ENCODE results near the gene METAP1. TPM values are rescaled to one million over a fixed set of nuclear protein-coding genes. Genes with fewer than 3 reads are reported as not detected.

Gene METAP1
- total and polyA plus RNA-seq, 2 of the 8 experiments (the other 6 are each of a cell fraction or from before 2014, with no cell fraction given), result 50.6 to 85.2 TPM

GRCh38 chr4:99027304-99027703 lies 31.8 kb downstream of the METAP1 start:
- H3K9me3 ChIP-seq (ENCODE audit: insufficient read depth in 2 of 2, low read depth in 1 of 2, low read length in 1 of 2), result no peaks in the 10 kb centered on the region
- H2BK120ac ChIP-seq (replicated peaks; ENCODE audit: low read depth, low read length), result no peak overlapping the region
- H2BK5ac ChIP-seq (ENCODE audit: low read depth, low read length), result no peak overlapping the region
- no peak overlapping the region for H3K9ac ChIP-seq (replicated peaks in 1 of 4; ENCODE audit: extremely low read depth in 1 of 4, low read depth in 3 of 4, low read length in 3 of 4)
- no peak overlapping the region for H4K8ac ChIP-seq (ENCODE audit: extremely low read depth, insufficient read depth, low read length)
- DNase-seq (ENCODE audit: low read depth in 1 of 2, low spot score in 2 of 2) (no peak), FAIRE-seq (no peak)
- H3K4ac ChIP-seq (replicated peaks; ENCODE audit: insufficient read length, low read depth, low read length), result no peak overlapping the region
- H3K4me1 ChIP-seq (replicated peaks in 1 of 4; ENCODE audit: control insufficient read depth in 3 of 4, insufficient read depth in 4 of 4, low read length in 3 of 4), result peaks cover 0 to 12% (median 8%) of the 10 kb centered on the region in 4 experiments
- H3K36me3 ChIP-seq (ENCODE audit: control insufficient read depth in 2 of 4, insufficient read depth in 4 of 4, low read length in 3 of 4), result peaks cover 0 to 6% (median 1%) of the 10 kb centered on the region in 4 experiments; a peak in 1 of 8 replicates
- 71% methylated on average over 2 of the region's 2 CpGs; no CpG with 5 or more reads in 1 of the 2 experiments for WGBS, 2 experiments (ENCODE audit: extremely low coverage in 1 of 2, insufficient coverage in 1 of 2, insufficient read length in 1 of 2, insufficient replicate concordance in 2 of 2, low coverage in 1 of 2, low lambda C conversion rate in 2 of 2, missing lambda C conversion rate in 1 of 2)
- no peaks in the 10 kb centered on the region for H3K23me2 ChIP-seq (ENCODE audit: low read depth, low read length)
- H3K79me2 ChIP-seq (ENCODE audit: control insufficient read depth in 1 of 2, insufficient read depth in 2 of 2, low read length in 2 of 2), result peaks cover 11 to 99% of the 10 kb centered on the region in 2 experiments
- H2BK12ac ChIP-seq (ENCODE audit: low read depth, low read length), result no peak overlapping the region
- H2BK15ac ChIP-seq (ENCODE audit: low read length), result no peak overlapping the region
- no peak overlapping the region for H4K5ac ChIP-seq (ENCODE audit: insufficient read length, low read depth, low read length)
- no peak overlapping the region for H2AK5ac ChIP-seq (ENCODE audit: low read depth, low read length)
- H3K56ac ChIP-seq (replicated peaks; ENCODE audit: insufficient read length, low read depth, low read length), result no peak overlapping the region
- no peak overlapping the region for H3K4me2 ChIP-seq (ENCODE audit: insufficient read depth in 1 of 2, low read depth in 2 of 2, low read length in 2 of 2)
- H2BK20ac ChIP-seq (ENCODE audit: low read length), result no peak overlapping the region
- POLR2A ChIA-PET (ENCODE audit: partially characterized antibody), result interaction anchor here (0.8 kb wide), 1 partner anchor 27 kb away, joined by 3 read pairs; no protein-coding TSS in a partner anchor
- no peaks in the 10 kb centered on the region for H3K27me3 ChIP-seq (replicated peaks in 1 of 4; ENCODE audit: control insufficient read depth in 3 of 4, extremely low read depth in 1 of 4, insufficient read depth in 3 of 4, low read length in 3 of 4)
- H3K18ac ChIP-seq (ENCODE audit: extremely low read depth, low read length), result no peak overlapping the region
- H4K91ac ChIP-seq (replicated peaks; ENCODE audit: insufficient read length, low read length), result no peak overlapping the region
- no peak overlapping the region for H2AFZ ChIP-seq (ENCODE audit: low read length)
- no peak overlapping the region for H3K27ac ChIP-seq (ENCODE audit: low read depth, low read length)
- no peak overlapping the region for H3K14ac ChIP-seq (ENCODE audit: insufficient read length)
- H3K79me1 ChIP-seq (ENCODE audit: low read depth, low read length), result peaks cover 2% of the 10 kb centered on the region; the same call in 1 of the 2 replicates
- no peak overlapping the region for H3K4me3 ChIP-seq (ENCODE audit: extremely low read depth in 1 of 4, insufficient read depth in 2 of 4, low read depth in 3 of 4, low read length in 4 of 4)
- H4K20me1 ChIP-seq (replicated peaks in 1 of 2; ENCODE audit: control insufficient read depth in 1 of 2, insufficient read depth in 2 of 2, low read length in 2 of 2), result peaks cover 7 to 21% of the 10 kb centered on the region in 2 experiments
- no peak overlapping the region for H3K23ac ChIP-seq (ENCODE audit: insufficient read length)
- CTCF ChIA-PET (ENCODE audit: partially characterized antibody), result interaction anchor here (0.5 to 1.3 kb wide), 4 partner anchors 17 to 87 kb away, joined by 3 to 6 read pairs (median 4); partner anchors contain the start of gene METAP1
- TF ChIP-seq SP2 (IDR thresholded peaks at IDR 0.05; ENCODE audit: low read length) (no peak), TEAD4 (IDR thresholded peaks at IDR 0.05; ENCODE audit: low read depth, low read length) (no peak), SP1 (IDR thresholded peaks at IDR 0.05; ENCODE audit: low read depth, low read length) (no peak)
